ENCODE results near the gene SPTB. TPM values are rescaled to one million over a fixed set of nuclear protein-coding genes. Genes with fewer than 3 reads are reported as not detected.

SPTB gene
- total RNA-seq, 2 experiments from 2014 or later: 0.31 to 0.32 TPM

DNA sequence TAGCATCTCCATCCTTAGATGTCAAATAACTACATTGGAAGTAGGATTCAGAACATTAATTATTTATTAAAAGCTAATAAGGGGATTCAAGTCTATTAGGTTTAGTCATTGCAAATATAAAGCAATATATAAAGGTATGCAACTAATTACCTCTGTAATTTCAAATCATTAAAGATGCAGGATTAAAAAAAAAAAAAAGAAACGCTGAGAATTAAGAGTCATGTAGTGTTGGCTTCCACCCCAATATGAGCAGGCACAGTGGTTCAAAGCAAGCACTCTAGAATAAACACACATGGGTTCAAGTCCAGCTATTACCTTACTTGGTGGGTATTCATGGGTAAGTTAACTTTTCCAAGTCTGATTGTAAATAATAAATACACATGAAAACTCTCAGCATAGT, 10.9 kb downstream of the SPTB start:
- no peaks in the 10 kb centered on the region for H3K4me1 Mint-ChIP-seq
- H3K27me3 Mint-ChIP-seq: peaks cover 15% of the 10 kb centered on the region
- H3K27ac Mint-ChIP-seq: no peak overlapping the region
- H3K36me3 Mint-ChIP-seq: no peaks in the 10 kb centered on the region
- no peak for DNase-seq
- no peaks in the 10 kb centered on the region for H3K9me3 Mint-ChIP-seq
- H3K4me3 Mint-ChIP-seq: no peak overlapping the region

- Mint-ChIP-seq H3K9me3 (no peaks in the 10 kb centered on the region), H3K27me3 (peaks cover 15% of the 10 kb centered on the region), H3K27ac (no peak overlapping the region), H3K4me1 (no peaks in the 10 kb centered on the region), H3K4me3 (no peak overlapping the region), H3K36me3 (no peaks in the 10 kb centered on the region)
- DNase-seq: no peak
These were observed 11.3 kb downstream of the SPTB start for GRCh38 chr14:64868379-64868778.

- H3K27ac Mint-ChIP-seq: no peak overlapping the region
- no peak for DNase-seq
- no peaks in the 10 kb centered on the region for H3K4me1 Mint-ChIP-seq
- H3K9me3 Mint-ChIP-seq: no peaks in the 10 kb centered on the region
- peaks cover 15% of the 10 kb centered on the region for H3K27me3 Mint-ChIP-seq
- H3K4me3 Mint-ChIP-seq: no peak overlapping the region
- H3K36me3 Mint-ChIP-seq: no peaks in the 10 kb centered on the region
These were observed 12.5 kb downstream of the SPTB start for GRCh38 chr14:64867182-64867581.

GRCh38 chr14:64865992-64866391, 13.7 kb downstream of the SPTB start:
- Mint-ChIP-seq H3K36me3 (no peaks in the 10 kb centered on the region), H3K27me3 (peaks cover 15% of the 10 kb centered on the region), H3K9me3 (no peaks in the 10 kb centered on the region), H3K4me1 (no peaks in the 10 kb centered on the region), H3K27ac (no peak overlapping the region), H3K4me3 (no peak overlapping the region)
- no peak for DNase-seq

- no peaks in the 10 kb centered on the region for H3K36me3 Mint-ChIP-seq
- no peak overlapping the region for H3K4me3 Mint-ChIP-seq
- H3K27ac Mint-ChIP-seq: no peak overlapping the region
- no peak for DNase-seq
- H3K4me1 Mint-ChIP-seq: no peaks in the 10 kb centered on the region
- H3K27me3 Mint-ChIP-seq: peaks cover 15% of the 10 kb centered on the region
- H3K9me3 Mint-ChIP-seq: no peaks in the 10 kb centered on the region
These were observed 14.6 kb downstream of the SPTB start for GRCh38 chr14:64865109-64865508.

DNA sequence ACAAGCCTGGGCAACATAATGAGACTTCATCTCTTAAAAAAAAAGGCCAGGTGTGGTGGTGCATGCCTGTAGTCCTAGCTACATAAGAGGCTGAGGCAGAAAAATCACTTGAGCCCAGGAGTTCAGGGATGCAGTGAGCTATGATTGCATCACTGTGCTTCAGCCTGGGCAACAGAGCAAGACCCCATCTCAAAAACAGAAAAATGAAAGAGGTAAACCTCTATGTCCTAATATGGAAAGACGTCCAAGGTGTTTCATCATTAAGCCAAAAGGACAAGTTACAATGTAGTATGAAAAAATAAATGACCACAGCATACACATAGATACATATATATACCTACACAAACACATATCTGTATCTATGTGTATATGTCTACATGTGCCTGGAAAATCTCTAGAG, 15.4 kb downstream of the SPTB start:
- H3K9me3 Mint-ChIP-seq: no peaks in the 10 kb centered on the region
- H3K4me3 Mint-ChIP-seq: no peak overlapping the region
- H3K36me3 Mint-ChIP-seq: no peaks in the 10 kb centered on the region
- H3K27me3 Mint-ChIP-seq: peaks cover 15% of the 10 kb centered on the region
- no peaks in the 10 kb centered on the region for H3K4me1 Mint-ChIP-seq
- no peak for DNase-seq
- no peak overlapping the region for H3K27ac Mint-ChIP-seq

DNA sequence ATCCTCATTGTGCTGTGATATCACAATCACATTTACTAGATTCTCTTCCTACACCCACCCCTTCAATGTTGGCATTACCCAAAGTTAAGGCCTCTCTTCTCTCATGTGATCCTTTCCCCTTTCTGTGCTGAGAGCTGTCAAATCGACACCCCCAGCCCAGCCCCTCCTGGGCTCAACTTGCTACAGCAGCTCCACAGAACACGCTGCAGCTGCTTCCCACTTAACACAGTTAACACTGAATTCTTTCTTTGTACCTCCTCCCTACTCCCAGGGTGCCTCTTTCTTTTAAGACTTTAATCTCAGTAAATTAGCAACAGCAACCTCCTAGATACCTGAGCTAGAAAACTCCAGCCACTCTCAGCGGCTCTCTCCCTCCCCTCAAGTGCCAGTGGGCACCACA, 17.8 kb downstream of the SPTB start:
- Mint-ChIP-seq H3K27ac (no peak overlapping the region), H3K4me1 (no peaks in the 10 kb centered on the region), H3K9me3 (no peaks in the 10 kb centered on the region), H3K4me3 (no peak overlapping the region), H3K27me3 (no peaks in the 10 kb centered on the region), H3K36me3 (no peaks in the 10 kb centered on the region)
- no peak for DNase-seq

- no peak overlapping the region for H3K4me3 Mint-ChIP-seq
- H3K4me1 Mint-ChIP-seq: no peaks in the 10 kb centered on the region
- H3K27me3 Mint-ChIP-seq: no peaks in the 10 kb centered on the region
These were observed 19.7 kb downstream of the SPTB start for GRCh38 chr14:64860039-64860438.

GRCh38 chr14:64857979-64858744, 21.5 kb downstream of the SPTB start:
- Mint-ChIP-seq H3K27me3 (no peaks in the 10 kb centered on the region), H3K9me3 (no peaks in the 10 kb centered on the region), H3K36me3 (no peaks in the 10 kb centered on the region), H3K4me1 (no peaks in the 10 kb centered on the region), H3K27ac (no peak overlapping the region), H3K4me3 (no peak overlapping the region)
- no peak for DNase-seq

More at GRCh38 chr14:64860039-64860438, 19.7 kb downstream of the SPTB start:
- H3K9me3 Mint-ChIP-seq: no peaks in the 10 kb centered on the region
- H3K27ac Mint-ChIP-seq: no peak overlapping the region
- DNase-seq: no peak
- no peaks in the 10 kb centered on the region for H3K36me3 Mint-ChIP-seq

DNA sequence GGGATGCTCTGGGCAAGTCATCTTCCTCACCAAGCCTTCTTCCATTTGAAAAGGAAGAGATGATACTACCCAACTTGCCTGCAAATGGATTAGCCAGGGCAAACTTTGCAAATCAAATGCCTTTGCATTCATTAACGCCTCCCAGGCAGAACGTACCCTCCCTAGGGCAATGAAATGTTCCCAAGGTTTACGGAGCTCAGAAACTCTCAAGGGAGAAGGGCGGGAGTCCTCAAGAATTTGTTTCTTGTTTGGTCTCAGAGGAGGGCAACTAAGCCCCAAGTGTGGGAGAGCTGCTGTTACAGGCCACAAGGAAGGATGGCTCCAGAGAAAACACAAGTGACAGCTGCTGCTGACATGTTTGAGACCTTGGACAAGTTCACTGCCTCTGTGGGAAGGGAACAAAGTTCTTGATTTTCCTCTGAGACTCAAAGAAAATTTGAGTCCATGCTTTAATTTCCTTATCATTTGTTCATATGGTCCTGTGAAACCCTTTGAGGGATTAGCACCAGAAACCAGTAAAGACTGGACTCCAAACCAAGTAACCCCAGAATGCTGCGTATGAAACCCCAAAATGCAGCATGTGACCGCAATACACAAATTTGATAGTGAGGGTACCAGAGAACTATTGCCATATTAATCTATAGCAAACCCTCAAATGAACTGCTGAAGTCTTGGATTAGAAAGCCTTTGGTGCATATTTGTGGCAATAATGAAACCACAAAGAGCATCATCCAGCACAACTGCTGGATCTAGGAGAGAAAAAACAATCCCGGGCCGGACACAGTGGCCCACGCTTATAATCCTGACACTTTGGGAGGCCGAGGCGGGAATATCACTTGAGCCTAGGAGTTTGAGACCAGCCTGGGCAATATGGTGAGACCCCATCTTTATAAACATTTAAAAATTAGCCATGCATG, 22.9 kb downstream of the SPTB start:
- no peaks in the 10 kb centered on the region for H3K9me3 Mint-ChIP-seq
- no peaks in the 10 kb centered on the region for H3K36me3 Mint-ChIP-seq
- H3K27ac Mint-ChIP-seq: no peak overlapping the region
- H3K4me3 Mint-ChIP-seq: no peak overlapping the region
- no peaks in the 10 kb centered on the region for H3K27me3 Mint-ChIP-seq
- H3K4me1 Mint-ChIP-seq: no peaks in the 10 kb centered on the region
- DNase-seq: no peak

GRCh38 chr14:64855721-64856528, 23.8 kb downstream of the SPTB start:
- H3K36me3 Mint-ChIP-seq: no peaks in the 10 kb centered on the region
- no peak for DNase-seq
- H3K4me1 Mint-ChIP-seq: no peaks in the 10 kb centered on the region
- H3K27me3 Mint-ChIP-seq: no peaks in the 10 kb centered on the region
- no peak overlapping the region for H3K27ac Mint-ChIP-seq
- no peak overlapping the region for H3K4me3 Mint-ChIP-seq
- H3K9me3 Mint-ChIP-seq: no peaks in the 10 kb centered on the region

GRCh38 chr14:64850369-64851137, 29.2 kb downstream of the SPTB start:
- Mint-ChIP-seq H3K4me1 (peaks cover 8% of the 10 kb centered on the region), H3K36me3 (no peaks in the 10 kb centered on the region), H3K9me3 (no peaks in the 10 kb centered on the region), H3K4me3 (no peak overlapping the region), H3K27me3 (peaks cover 22% of the 10 kb centered on the region), H3K27ac (no peak overlapping the region)
- no peak for DNase-seq

GRCh38 chr14:64849940-64850339, 29.8 kb downstream of the SPTB start:
- Mint-ChIP-seq H3K27me3 (peaks cover 22% of the 10 kb centered on the region), H3K27ac (no peak overlapping the region), H3K9me3 (no peaks in the 10 kb centered on the region), H3K4me3 (no peak overlapping the region), H3K4me1 (peaks cover 8% of the 10 kb centered on the region), H3K36me3 (no peaks in the 10 kb centered on the region)
- DNase-seq: no peak

- DNase-seq: no peak
- Mint-ChIP-seq H3K9me3 (no peaks in the 10 kb centered on the region), H3K4me3 (no peak overlapping the region), H3K27ac (no peak overlapping the region), H3K4me1 (peaks cover 8% of the 10 kb centered on the region), H3K27me3 (peaks cover 28% of the 10 kb centered on the region), H3K36me3 (no peaks in the 10 kb centered on the region)
These were observed 31.5 kb downstream of the SPTB start for GRCh38 chr14:64848239-64848638.
